Upper lobe of left lung (tissue), 6 donors: Measurements from ENCODE around the gene GFRA1. TPM values are rescaled to one million over a fixed set of nuclear protein-coding genes. Genes with fewer than 3 reads are reported as not detected.
A peak's percentile ranks its signal among the peaks of the same experiment; 100 is the strongest.

Source experiments
- ATAC-seq, 2 donors: fragments of 200-7000 bp; cut with Tn5 transposase; one replicate each; pipeline ENCODE4 v1.9.1; 2022; ENCODE audit warnings: mild to moderate bottlenecking in 2 of 2, moderate library complexity in 2 of 2; ENCODE audit not compliant: low FRiP score in 2 of 2
- DNase-seq, 2 donors: peaks; one replicate each; pipeline ENCODE4 v3.0.0-alpha.2; 2019 to 2020
- H3K27ac ChIP-seq, 4 donors: fragments of 200-600 bp; sonication (generic); one replicate each; pipeline ENCODE4 v1.5.1; 2016 to 2019
- H3K27me3 ChIP-seq, 4 donors: fragments of 200-600 bp; sonication (generic); one replicate each; pipeline ENCODE4 v1.5.1; 2017 to 2019
- H3K36me3 ChIP-seq, 4 donors: fragments of 200-600 bp; sonication (generic); one replicate each; pipeline ENCODE4 v1.5.1; 2016 to 2019
- H3K4me1 ChIP-seq, 4 donors: fragments of 200-600 bp; sonication (generic); one replicate each; pipeline ENCODE4 v1.5.1; 2018 to 2019
- H3K4me3 ChIP-seq, 4 donors: fragments of 200-600 bp; sonication (generic); one replicate each; pipeline ENCODE4 v1.5.1; 2017 to 2019; ENCODE audit warnings: mild to moderate bottlenecking in 2 of 4, moderate library complexity in 1 of 4
- H3K9me3 ChIP-seq, 4 donors: fragments of 200-600 bp; sonication (generic); one replicate each; pipeline ENCODE4 v1.5.1; 2018 to 2019
- EP300 ChIP-seq, 4 donors: sonication (generic); formaldehyde crosslinking; IDR thresholded peaks; one replicate each; pipeline ENCODE4 v1.5.1; 2017; ENCODE audit warnings: antibody characterized with exemption in 4 of 4, control low read depth in 2 of 4
- POLR2A ChIP-seq, 4 donors: fragments of 450-650 bp; IDR thresholded peaks; one replicate each; pipeline ENCODE4 v1.5.1; 2016 to 2017; ENCODE audit warnings: antibody characterized with exemption in 4 of 4, mild to moderate bottlenecking in 2 of 4
- POLR2AphosphoS5 ChIP-seq, 2 donors: sonication (generic); formaldehyde crosslinking; IDR thresholded peaks; one replicate each; pipeline ENCODE4 v1.5.1; 2017; ENCODE audit warnings: antibody characterized with exemption in 2 of 2
- WGBS, 2 donors: methylation state at CpG; one replicate each; pipeline ENCODE4 v1.1.5; 2017 to 2018; 5-methylcytosine and 5-hydroxymethylcytosine counted together
- total RNA-seq, 6 donors: library from RNA; depleted of rRNA in 4 of 6; stranded (reverse); fragments of >200 nt in 4 of 6; gene quantifications; one replicate each; pipeline versions ENCODE4 v1.1.0 to v1.2.1, GENCODE V29; 2016 to 2021
- TF ChIP-seq, protein P1 (sequence below), 6 experiments: fragments of 450-650 bp in 4 of 6; fragments of 200-600 bp in 2 of 6; sonication (generic) in 2 of 6; IDR thresholded peaks; one replicate each; pipeline ENCODE4 v1.5.1; 2016 to 2019; ENCODE audit warnings: antibody characterized with exemption in 6 of 6
- donor health status: DM: no; HTN: no; CAD: no; lungs with moderate emphysema.
- donor health status: DM: no; HTN: yes; CAD: no; lungs with severe emphysema.

Gene GFRA1
- total RNA-seq, 6 donors from 2014 or later, result under 0.01 to 9.2 (median 2.3) TPM

GRCh38 chr10:116109881-116110280 lies 163.1 kb downstream of the GFRA1 start:
- Histone ChIP-seq H3K27ac (no peak overlapping the region), H3K9me3 (no peaks in the 10 kb centered on the region), H3K4me1 (no peaks in the 10 kb centered on the region), H3K4me3 (no peak overlapping the region), H3K27me3 (no peaks in the 10 kb centered on the region), H3K36me3 (no peaks in the 10 kb centered on the region)
- TF ChIP-seq, protein P1, sequence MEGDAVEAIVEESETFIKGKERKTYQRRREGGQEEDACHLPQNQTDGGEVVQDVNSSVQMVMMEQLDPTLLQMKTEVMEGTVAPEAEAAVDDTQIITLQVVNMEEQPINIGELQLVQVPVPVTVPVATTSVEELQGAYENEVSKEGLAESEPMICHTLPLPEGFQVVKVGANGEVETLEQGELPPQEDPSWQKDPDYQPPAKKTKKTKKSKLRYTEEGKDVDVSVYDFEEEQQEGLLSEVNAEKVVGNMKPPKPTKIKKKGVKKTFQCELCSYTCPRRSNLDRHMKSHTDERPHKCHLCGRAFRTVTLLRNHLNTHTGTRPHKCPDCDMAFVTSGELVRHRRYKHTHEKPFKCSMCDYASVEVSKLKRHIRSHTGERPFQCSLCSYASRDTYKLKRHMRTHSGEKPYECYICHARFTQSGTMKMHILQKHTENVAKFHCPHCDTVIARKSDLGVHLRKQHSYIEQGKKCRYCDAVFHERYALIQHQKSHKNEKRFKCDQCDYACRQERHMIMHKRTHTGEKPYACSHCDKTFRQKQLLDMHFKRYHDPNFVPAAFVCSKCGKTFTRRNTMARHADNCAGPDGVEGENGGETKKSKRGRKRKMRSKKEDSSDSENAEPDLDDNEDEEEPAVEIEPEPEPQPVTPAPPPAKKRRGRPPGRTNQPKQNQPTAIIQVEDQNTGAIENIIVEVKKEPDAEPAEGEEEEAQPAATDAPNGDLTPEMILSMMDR (IDR thresholded peaks at IDR 0.05), result no peak
- TF ChIP-seq POLR2AphosphoS5 (IDR thresholded peaks at IDR 0.05) (no peak), EP300 (IDR thresholded peaks at IDR 0.05) (no peak), POLR2A (IDR thresholded peaks at IDR 0.05) (no peak)
- ATAC-seq (no peak), DNase-seq (no peak)
- WGBS, 2 donors, result 86 to 92% methylated on average over 2 of the region's 2 CpGs

GRCh38 chr10:116109481-116109880 lies 163.5 kb downstream of the GFRA1 start:
- no peak for TF ChIP-seq EP300 (IDR thresholded peaks at IDR 0.05)
- no peaks in the 10 kb centered on the region for H3K36me3 ChIP-seq
- ATAC-seq (no peak), DNase-seq (peak in 1 of 2 donors; percentile 38)
- no peaks in the 10 kb centered on the region for H3K9me3 ChIP-seq
- WGBS, 2 donors, result 88 to 93% methylated on average over 7 to 8 of the region's 8 CpGs
- no peak overlapping the region for H3K4me3 ChIP-seq
- H3K4me1 ChIP-seq, result no peaks in the 10 kb centered on the region
- H3K27ac ChIP-seq, result no peak overlapping the region
- no peaks in the 10 kb centered on the region for H3K27me3 ChIP-seq

DNA sequence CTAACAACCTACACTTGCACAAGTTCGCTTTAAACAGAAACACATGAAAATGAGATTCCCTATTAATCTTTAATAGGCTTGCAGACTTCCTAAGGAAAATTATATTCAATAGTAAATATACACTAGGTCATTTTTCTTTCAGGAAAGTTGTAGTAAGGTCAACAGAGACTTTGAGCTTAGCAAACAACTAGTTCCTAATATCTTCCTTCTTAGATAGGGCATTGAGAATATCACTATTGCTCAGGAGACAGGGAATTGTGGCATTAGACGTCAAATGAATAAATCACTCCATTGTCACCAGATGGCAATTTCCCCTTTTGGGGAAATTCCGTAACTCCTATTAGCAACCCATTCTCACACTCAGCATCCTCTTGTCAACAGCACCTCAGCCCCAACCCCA lies 164.9 kb downstream of the GFRA1 start:
- TF ChIP-seq EP300 (IDR thresholded peaks at IDR 0.05), result no peak
- Histone ChIP-seq H3K4me1 (no peaks in the 10 kb centered on the region), H3K4me3 (no peak overlapping the region), H3K9me3 (no peaks in the 10 kb centered on the region), H3K27me3 (no peaks in the 10 kb centered on the region), H3K27ac (no peak overlapping the region), H3K36me3 (no peaks in the 10 kb centered on the region)
- ATAC-seq, result no peak
- 50 to 57% methylated on average over 3 of the region's 3 CpGs for WGBS, 2 donors
- DNase-seq, result no peak

DNA sequence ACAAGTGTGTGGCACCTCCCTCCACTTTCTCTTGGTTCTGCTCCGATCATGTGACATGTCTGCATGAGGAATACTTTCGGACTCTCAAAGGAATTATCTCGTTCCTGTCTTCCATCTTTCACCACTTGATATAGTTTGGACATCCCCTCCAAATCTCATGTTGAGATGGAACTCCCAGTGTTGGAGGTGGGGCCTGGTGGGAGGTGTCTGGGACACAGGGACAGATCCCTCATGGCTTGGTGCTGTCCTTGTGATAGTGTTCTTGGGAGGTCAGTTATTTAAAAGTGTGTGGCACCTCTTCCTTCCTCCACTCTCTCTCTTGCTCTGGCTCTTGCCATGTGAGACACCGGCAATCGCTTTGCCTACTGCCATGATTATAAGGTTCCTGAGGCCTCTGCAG lies 166.4 kb downstream of the GFRA1 start:
- Histone ChIP-seq H3K4me3 (no peak overlapping the region), H3K9me3 (no peaks in the 10 kb centered on the region), H3K36me3 (no peaks in the 10 kb centered on the region), H3K4me1 (no peaks in the 10 kb centered on the region), H3K27ac (no peak overlapping the region), H3K27me3 (no peaks in the 10 kb centered on the region)
- no peak for ATAC-seq
- no peak for DNase-seq
- no peak for TF ChIP-seq POLR2AphosphoS5 (IDR thresholded peaks at IDR 0.05)
- WGBS, 2 donors, result 92 to 93% methylated on average over 5 of the region's 5 CpGs

DNA sequence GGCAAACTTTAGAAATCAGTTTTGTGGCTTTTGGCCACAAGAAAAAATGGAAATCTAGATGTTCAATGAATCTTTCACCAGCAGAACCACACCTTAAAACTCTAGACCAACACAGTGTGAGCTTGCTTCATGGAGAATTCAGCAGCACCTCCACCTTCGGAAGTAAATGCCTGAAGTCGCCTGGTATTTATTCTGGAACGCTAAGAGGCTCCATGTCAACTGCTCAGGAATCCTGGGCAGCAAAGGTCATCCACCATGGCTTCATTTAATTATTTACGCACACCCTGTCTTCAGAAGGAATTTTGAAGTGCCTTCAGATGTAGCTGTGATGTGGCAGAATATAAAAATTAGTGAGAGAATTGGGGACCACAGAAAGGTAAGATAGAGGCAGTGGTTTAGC lies 167.7 kb downstream of the GFRA1 start:
- ATAC-seq (no peak), DNase-seq (no peak)
- H3K27ac ChIP-seq, result no peak overlapping the region
- no peaks in the 10 kb centered on the region for H3K36me3 ChIP-seq
- WGBS, 2 donors, result 61 to 75% methylated on average over 4 of the region's 4 CpGs
- H3K27me3 ChIP-seq, result no peaks in the 10 kb centered on the region
- H3K9me3 ChIP-seq, result no peaks in the 10 kb centered on the region
- no peaks in the 10 kb centered on the region for H3K4me1 ChIP-seq
- no peak for TF ChIP-seq POLR2A (IDR thresholded peaks at IDR 0.05)
- TF ChIP-seq EP300 (IDR thresholded peaks at IDR 0.05), result no peak
- TF ChIP-seq, protein P1 (IDR thresholded peaks at IDR 0.05), result no peak
- TF ChIP-seq POLR2AphosphoS5 (IDR thresholded peaks at IDR 0.05), result no peak
- H3K4me3 ChIP-seq, result no peak overlapping the region

GRCh38 chr10:116104210-116104932 lies 168.6 kb downstream of the GFRA1 start:
- no peak for ATAC-seq
- Histone ChIP-seq H3K9me3 (no peaks in the 10 kb centered on the region), H3K27me3 (no peaks in the 10 kb centered on the region), H3K27ac (no peak overlapping the region), H3K4me1 (no peaks in the 10 kb centered on the region), H3K4me3 (no peak overlapping the region), H3K36me3 (no peaks in the 10 kb centered on the region)
- no peak for TF ChIP-seq POLR2AphosphoS5 (IDR thresholded peaks at IDR 0.05)
- no peak for TF ChIP-seq EP300 (IDR thresholded peaks at IDR 0.05)
- TF ChIP-seq, protein P1 (IDR thresholded peaks at IDR 0.05), result no peak
- TF ChIP-seq POLR2A (IDR thresholded peaks at IDR 0.05), result no peak
- DNase-seq, result no peak
- 79 to 88% methylated on average over 3 to 7 of the region's 7 CpGs for WGBS, 2 donors
